SHP77 (cell line): ENCODE measurements around the gene WNT9A.
A peak's percentile ranks its signal among the peaks of the same experiment; 100 is the strongest.

Experiments
- DNase-seq, 2 experiments: peaks; one replicate each; lab custom pipeline; 2025; lab: John Stamatoyannopoulos, UW

The WNT9A gene

DNA sequence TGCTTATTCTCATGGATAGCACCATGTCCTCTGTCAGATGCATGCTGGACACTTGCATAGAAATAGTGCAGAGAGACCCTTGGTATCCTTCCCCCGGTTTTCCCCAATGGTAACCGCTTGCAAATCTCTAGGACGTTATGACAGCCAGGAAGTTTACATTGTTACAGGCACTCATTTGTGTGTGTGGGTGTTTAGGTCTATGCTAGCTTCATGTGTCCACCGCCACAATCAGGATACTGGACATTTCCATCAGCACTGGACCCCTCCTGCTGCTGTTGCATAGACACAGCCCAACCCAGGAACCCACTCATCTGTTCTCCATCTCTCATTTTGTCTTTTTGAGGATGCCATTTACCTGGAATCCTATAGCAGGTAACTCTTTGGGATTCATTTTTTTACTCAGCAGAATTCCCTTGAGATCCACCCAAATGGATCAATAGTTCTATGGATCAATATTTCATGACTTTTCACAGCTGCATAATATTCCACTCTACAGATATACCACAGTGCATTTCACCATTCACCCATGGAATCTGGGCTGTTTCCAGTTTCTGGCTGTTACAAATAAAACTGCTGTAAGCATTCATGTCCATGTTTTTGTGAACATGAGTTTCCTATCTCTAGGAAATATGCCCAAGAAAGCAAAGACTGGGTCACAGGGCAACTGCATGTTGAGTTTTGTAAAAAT lies 6.6 kb upstream of the WNT9A start:
- no peak for DNase-seq

DNA sequence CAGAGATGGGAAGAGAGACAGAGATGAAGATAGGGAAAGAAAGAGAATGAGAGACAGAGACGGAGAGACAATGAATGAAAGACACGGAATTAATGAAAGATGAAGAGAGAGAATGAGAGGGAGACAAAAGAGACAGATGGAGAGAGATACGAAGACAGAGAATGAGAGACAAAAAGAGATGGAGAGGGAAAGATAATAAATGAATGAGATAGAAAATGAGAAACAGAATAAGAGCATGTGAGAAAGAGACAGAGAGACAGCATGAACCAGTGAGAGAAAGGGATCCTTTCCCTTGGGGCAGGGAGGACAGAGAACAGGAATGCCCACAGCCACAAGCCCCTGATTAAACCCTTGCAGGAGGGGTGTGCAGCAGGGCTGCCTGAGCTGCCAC lies 5.3 kb upstream of the WNT9A start:
- DNase-seq: no peak

DNA sequence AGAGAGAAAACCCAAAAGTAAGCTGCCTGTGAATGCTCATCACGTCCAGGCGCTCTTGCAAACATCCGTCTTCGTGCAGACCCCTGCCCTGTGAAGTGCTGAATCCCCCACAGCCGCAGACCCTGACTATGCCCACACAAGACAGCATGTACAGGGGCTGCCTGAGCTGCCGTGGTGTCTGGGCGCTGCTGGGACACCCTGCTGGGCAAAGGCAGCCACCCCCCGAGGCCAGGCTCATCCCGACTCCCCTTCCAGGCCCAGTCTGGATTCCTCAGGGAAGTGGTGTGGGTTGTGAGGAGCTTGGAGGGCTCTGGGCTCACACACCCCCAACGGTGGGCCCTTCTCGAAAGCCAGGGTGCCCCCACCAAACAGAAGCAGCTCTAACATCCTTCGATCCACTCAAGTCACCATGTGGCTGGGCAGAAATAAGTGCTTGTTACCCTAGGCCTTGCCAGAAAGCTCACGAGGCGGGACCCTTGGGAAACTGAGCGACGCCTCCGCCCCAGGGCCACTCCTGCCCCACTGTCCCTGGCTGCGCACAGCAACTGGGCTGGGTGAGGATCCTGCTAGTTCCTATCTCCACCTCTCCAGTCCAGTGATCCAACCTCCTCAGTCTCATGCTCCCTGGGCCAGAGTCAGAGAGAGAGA lies 4.8 kb upstream of the WNT9A start:
- DNase-seq: no peak

DNA sequence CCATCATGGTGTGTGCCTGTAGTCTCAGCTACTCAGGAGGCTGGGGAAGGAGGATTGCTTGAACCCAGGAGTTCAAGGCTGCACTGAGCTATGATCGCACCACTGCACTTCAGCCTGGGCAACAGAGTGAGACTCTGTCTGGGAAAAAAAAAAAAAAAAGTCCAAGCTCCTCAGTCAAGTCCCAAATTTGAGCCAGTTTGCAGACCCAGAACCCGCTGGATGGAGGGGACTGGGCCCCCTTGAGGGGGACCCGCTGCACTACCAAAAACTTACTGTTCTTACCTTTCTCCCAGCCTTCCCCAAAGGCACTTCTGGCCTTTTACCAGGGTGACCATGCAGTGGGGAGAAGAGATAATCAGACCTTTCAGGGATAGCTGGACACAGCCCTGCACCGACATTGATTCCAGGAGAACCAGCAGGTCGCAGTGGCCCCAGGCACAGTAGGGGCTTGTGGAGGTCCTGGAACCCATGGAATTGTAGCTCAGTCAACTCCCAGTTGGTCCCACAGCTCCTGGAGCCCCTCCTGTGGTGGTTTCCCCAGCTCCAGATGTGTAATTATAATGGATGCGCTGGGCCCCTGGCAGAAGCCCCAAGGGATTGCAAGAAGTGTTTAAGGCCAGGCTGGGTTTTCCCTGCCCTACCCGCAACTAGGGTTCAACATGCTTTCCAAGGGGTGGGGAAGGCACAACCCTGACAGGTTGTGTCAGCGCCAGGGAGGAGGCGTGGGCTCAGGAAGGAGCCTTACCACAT lies 4.1 kb upstream of the WNT9A start:
- DNase-seq: no peak

DNA sequence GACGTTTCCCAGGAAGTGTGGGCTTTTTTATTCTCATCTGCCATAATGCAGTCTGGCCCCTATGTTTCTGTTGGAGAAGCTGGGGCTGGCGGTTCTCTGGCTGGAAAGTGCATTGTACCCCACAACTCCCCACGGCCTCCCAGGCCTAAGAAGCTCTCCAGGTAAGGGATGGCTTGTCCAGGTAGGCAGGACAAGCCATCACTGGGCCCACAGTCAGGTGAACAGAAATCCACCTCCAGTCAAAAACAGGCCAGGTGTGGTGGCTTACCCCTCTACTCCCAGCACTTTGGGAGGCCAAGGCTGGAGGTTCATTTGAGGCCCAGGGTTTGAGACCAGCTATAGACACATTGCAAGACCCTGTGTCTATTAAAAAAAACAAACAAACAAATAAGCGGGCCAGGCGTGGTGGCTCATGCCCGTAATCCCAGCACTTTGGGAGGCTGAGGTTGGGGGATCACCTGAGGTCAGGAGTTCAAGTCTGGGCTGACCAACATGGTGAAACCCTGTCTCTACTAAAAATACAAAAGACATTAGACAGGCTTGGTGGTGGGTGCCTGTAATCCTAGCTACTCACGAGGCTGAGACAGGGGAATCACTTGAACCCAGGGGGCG lies 3.1 kb upstream of the WNT9A start:
- DNase-seq: no peak

- no peak for DNase-seq
Observed at GRCh38 chr1:227949954-227950734, 2.4 kb upstream of the WNT9A start.

DNA sequence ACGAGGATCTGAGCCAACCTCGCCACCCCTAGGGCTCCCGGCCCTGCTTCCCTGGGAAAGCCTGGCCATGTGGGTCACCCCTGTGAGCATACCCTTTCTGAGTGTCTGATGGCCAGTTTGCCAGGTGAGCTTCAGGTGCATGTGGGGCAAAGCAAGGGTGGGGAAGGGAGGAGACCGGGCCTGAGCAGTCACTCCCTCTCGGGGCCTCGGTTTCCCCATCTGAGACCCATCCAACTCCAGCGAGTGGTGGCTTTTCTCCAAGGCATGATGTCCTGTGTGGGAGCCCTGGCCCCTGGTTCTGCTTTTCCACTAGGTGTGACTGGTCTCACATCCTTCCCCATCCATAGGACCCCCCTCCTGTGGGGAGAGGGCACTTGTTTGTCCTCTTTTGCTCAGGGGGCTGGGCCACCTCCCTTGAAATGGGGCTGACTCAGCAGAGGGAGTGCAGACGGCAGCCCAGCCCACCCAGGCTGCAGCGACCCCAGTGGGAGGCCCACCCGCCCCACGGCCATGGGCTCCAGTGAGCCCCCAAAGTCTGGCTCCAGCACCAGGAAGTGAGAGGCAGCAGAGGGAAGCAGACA lies 1.7 kb upstream of the WNT9A start:
- DNase-seq: no peak

GRCh38 chr1:227948493-227949260 lies 945 bp upstream of the WNT9A start:
- DNase-seq: no peak

DNA sequence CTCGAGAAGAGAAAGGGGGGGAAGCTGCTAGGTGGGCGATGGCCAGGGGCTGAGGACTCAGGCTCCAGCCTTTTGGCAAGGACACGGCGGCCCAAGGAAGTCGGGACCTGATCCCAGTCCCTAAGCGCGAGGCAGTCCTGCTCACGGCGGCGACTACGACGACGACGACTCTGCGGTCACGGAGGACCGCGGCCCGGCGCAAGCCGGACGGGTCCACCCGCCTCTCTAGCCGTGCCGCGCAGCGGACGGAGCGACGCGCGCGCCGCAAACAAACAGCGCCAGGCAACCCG lies 401 bp downstream of the WNT9A start:
- no peak for DNase-seq

GRCh38 chr1:227946624-227947385 lies 927 bp downstream of the WNT9A start:
- peak; percentile 67 to 75 for DNase-seq

DNA sequence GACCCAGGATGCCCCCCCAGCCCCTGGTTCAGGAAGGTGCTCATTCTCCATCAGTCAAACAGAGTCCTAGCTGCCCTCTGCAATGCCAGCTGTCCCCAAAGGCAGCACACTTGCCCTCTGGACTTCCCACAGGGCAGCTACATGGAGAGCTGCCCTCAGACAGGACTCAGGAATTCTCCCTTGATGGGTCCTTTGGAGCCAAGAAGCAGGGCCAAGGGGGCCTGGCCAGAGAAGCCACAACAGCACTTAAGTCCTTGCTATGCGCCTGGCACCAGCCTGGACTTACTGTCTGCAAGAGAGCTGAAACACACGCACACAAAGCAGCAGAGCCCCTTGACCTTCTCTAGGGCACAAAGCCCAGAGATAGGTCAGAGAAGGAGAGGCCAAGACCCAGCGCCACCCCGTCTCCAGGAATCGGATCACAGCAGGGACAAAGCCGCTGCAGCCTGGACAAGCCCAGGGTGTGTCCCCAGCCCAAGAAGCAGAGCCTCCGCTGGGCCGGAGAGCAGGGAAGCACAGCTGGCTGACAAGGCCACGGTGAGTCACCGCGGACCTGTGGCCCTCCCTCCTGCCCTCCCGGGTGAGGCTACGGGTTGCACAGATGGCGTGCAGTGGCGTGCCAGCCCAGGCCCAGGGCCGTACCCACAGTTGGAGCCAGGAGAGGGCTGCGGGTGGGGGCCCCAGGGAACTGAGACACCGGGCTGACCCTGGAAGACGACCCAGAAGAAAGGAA lies 1.7 kb downstream of the WNT9A start:
- DNase-seq: peak; percentile 67 to 79

- peak; percentile 25 to 40 for DNase-seq
Observed at GRCh38 chr1:227944931-227945890, 2.5 kb downstream of the WNT9A start.

DNA sequence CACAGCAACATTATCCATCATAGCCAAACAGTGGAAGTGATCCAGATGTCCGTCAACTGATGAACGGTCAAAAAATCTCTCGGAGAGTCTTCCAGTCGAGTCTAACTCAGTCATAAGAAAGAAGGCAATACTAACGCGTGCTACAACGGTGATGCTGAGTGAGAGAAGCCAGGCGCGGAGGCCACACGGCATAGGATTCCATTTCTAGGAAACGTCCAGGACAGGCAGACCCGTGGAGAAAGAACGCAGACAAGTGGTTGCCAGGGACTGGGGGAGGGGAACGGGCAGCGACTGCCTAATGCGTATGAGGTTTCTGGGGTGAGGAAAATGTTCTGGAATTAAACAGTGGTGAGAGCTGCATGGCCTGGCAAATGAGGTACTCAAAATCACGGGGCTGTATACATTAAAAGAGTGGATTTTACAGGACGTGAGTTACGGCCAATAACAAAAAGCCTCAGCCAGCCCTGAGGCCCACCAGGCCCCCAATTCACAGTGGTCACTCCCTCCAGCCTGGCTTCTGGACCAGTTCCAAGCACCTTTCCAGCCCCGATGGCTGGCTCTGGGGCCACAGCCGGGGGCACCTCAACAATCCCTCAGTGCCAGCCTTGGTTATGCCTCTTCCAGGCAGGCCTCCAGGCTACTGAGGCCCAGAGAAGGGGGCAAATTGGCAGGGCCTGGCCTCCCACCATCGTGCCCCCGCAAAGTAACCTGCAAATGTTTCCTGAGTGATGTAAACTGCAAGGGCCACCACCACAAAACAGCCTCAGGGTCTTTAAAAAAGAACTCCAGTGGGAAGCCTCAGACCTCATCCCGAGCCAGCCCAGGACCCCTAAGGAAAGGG lies 3.4 kb downstream of the WNT9A start:
- DNase-seq: no peak

GRCh38 chr1:227943381-227944089 lies 4.2 kb downstream of the WNT9A start:
- no peak for DNase-seq

DNA sequence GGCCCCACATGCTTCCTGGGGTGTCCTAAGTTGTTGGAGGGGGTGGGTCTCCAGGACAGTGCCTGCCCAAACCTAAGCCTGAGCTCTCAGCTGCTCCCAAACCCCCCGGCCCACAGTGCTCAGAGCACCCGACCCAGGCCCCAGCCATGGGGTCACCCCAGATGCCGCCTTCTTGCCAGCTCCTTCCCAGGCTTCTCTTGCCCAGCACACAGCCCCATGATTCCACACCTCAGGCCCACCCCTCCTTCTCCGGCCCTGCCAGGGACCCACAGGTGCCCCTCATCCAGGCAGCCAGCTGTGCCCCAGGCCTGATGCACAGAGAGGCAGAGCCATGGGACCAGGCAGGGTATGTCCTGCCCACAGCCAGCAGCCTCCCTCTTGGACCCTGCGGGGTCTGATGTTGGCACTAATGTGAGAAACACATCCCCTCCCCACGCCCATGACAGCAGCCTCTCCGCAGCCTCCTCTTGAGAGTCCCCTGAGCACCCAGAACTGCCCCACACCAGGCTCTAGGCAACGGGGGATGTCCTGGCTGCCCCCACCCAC lies 4.9 kb downstream of the WNT9A start:
- DNase-seq: no peak

DNA sequence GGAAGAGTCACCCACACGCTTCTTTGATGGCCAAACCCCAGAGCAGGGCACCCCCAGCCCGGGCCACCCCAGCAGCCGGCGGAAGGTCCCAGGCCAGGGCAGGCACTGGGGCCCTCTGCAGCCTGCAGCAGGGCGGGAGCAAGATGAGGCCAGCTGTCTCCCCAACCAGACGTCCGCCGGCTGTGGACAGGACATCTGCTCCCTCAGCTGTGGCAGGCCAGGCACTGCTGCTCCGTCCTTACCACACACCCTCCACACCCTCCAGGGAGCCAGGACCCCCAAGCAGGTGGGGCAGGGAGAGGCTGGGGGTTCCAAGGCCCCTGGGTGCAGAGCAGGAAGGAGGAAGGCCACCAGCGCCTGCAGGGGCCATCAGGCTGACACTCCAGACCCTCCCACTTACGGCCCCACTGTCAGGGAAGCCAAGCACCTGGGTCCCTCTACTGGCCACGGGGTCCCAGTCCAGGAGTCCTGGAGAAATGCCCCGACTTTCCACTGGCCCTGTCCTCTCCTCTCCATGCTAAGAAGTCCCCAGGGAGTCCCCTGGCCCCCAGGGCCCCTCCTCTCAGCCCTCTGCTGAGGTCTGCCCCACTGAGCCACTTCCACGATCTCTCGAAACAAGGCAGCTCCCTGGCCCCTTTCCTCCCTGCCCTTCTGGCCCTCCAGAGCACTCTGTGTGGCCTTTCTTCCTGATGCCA lies 5.6 kb downstream of the WNT9A start:
- DNase-seq: no peak
